ENCODE results near the gene SLC37A3.
A peak's percentile ranks its signal among the peaks of the same experiment; 100 is the strongest.

The SLC37A3 gene

GRCh38 chr7:140400381-140400780 is 2.1 kb upstream of the SLC37A3 start:
- no peak for DNase-seq

- no peak for DNase-seq
Measured at GRCh38 chr7:140398821-140399220, 491 bp upstream of the SLC37A3 start.

GRCh38 chr7:140393756-140394306 is 4.5 kb downstream of the SLC37A3 start:
- no peak for DNase-seq

GRCh38 chr7:140391634-140392033 is 6.7 kb downstream of the SLC37A3 start:
- DNase-seq: no peak

GRCh38 chr7:140390466-140391190 is 7.7 kb downstream of the SLC37A3 start:
- peak in 1 of 5 donors; percentile 50 for DNase-seq

- DNase-seq: no peak
Measured at GRCh38 chr7:140390034-140390433, 8.3 kb downstream of the SLC37A3 start.

GRCh38 chr7:140389445-140389844 is 8.9 kb downstream of the SLC37A3 start:
- DNase-seq: no peak

- no peak for DNase-seq
Measured at GRCh38 chr7:140384894-140385545, 13.3 kb downstream of the SLC37A3 start.

GRCh38 chr7:140383954-140384713 is 14.2 kb downstream of the SLC37A3 start:
- no peak for DNase-seq

- peak in 1 of 5 donors; percentile 87 for DNase-seq
Measured at GRCh38 chr7:140375892-140376730, 22.2 kb downstream of the SLC37A3 start.

- DNase-seq: no peak
Measured at GRCh38 chr7:140375323-140375722, 23.0 kb downstream of the SLC37A3 start.

- no peak for DNase-seq
Measured at GRCh38 chr7:140369294-140369693, 29.0 kb downstream of the SLC37A3 start.

GRCh38 chr7:140367528-140367927 is 30.8 kb downstream of the SLC37A3 start:
- no peak for DNase-seq

GRCh38 chr7:140364819-140365218 is 33.5 kb downstream of the SLC37A3 start:
- no peak for DNase-seq

- DNase-seq: peak in 1 of 5 donors; percentile 71
Measured at GRCh38 chr7:140360697-140361229, 37.6 kb downstream of the SLC37A3 start.

- peak in 1 of 5 donors; percentile 70 for DNase-seq
Measured at GRCh38 chr7:140358412-140359051, 39.8 kb downstream of the SLC37A3 start.

GRCh38 chr7:140358024-140358411 is 40.3 kb downstream of the SLC37A3 start:
- DNase-seq: no peak

- DNase-seq: no peak
Measured at GRCh38 chr7:140350056-140350455, 48.3 kb downstream of the SLC37A3 start.

GRCh38 chr7:140349144-140349771 is 49.1 kb downstream of the SLC37A3 start:
- DNase-seq: no peak

GRCh38 chr7:140348161-140348849 is 50.0 kb downstream of the SLC37A3 start:
- no peak for DNase-seq

Measured in T-helper 1 cell (primary cell).